Stimulated activated CD8-positive, alpha-beta memory T cell treated with anti-CD3 and anti-CD28 coated beads, Interleukin-4, amount 100 ng/mL, for 24 hours (primary cell): ENCODE results near the gene RIOK2.

Experiments
- DNase-seq: peaks from one replicate; pipeline ENCODE4 v3.0.0-alpha.2; 2020; ENCODE audit warnings: low read depth

RIOK2 gene

DNA sequence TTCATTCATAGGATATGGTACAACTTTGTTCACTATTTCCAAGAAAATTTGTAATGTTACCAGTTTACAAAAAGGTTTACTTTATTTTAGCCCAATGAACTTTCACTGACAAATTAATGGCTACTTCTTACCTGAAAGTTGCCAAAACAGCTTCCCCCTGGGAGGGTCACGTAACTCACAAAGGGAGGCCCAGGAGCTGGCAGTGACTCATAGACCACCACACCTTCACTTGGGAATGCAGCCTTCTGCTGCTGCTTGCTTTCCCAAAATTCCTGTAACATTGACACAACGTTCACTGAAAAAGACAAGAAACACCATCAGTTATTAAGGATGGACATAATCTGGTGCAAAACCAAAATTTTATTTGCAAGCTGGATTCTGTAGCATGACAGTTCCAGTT, 58.7 kb downstream of the RIOK2 start:
- DNase-seq: no peak

DNA sequence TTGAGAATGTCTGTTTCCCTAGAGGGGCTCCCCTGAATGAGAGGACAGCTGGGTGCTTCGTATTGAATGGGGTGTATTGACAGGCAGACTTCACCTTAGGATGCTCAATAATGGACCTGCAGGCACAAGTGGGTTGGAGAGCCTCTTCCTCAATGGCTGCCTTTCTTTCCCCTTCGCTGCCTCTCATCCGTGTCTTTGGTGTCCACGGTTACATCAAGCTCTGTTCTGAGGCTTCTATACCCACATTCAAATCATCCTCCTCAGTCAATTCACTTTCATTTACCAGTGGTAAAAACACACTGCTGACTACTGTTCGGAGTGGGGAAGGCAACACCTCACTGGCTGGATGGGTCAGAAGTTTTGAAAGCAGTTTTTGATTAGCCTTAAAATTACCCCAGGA, 61.2 kb downstream of the RIOK2 start:
- no peak for DNase-seq

DNA sequence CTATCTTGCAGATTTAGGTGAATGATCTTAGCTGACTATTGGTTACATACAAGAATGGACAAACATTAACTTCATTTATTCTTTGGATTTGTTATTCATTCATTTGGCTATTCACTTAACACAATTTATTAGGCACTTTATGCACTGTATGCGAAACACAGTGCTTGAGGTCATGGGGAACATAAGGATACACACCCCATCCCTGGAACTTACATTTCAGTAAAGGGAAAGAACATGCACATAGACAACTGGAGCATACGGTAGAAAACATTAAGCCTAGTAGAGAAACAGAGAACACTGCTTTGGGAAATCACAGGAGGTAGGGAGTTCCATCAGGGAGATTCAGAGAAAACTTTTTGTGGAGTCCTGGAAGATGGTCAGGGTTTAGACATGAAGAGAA, 62.9 kb downstream of the RIOK2 start:
- no peak for DNase-seq

DNA sequence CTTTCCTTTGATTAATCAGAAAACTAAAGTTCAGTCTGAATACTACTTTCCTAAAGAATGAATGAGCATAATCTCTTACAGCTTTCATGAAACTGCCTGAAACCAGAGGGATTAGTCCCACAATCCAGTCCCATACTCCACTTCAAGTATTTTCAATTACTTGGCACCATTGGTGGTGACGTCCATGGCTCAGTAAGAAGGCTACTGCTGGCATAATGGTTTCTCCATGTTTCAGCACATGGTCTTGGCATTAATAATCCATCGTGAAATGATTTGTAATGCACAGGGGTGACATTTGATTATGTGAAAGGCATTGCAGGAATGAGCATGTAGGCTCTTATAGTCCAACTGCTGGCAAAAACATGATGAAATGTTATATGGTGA, 64.0 kb downstream of the RIOK2 start:
- DNase-seq: no peak

- DNase-seq: no peak
These were observed 64.6 kb downstream of the RIOK2 start for GRCh38 chr5:97118261-97119006.

GRCh38 chr5:97115932-97116331, 67.1 kb downstream of the RIOK2 start:
- no peak for DNase-seq

GRCh38 chr5:97112230-97112629, 70.8 kb downstream of the RIOK2 start:
- DNase-seq: no peak

DNA sequence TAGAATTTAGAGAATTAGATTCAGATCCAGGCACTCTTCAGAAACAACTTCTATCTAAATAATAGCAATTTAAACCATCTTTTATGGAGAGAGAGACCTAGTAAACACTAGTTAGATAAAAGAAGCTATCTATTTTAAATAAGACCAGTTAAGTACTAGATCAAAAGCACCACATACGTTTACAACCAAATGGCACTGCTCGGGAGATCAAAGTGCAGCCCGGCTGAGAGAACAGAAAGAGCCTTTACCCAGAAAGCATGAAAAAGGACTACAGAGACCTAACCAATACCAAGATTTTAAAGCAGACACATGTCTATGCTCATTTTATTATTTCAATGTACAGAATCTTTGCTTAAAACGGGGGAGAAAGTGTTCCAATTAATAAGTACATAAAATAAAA, 71.4 kb downstream of the RIOK2 start:
- DNase-seq: no peak

GRCh38 chr5:97111004-97111403, 72.0 kb downstream of the RIOK2 start:
- no peak for DNase-seq
